Astrocyte of the hippocampus (primary cell): Measurements from ENCODE around the gene HOXB1.
A peak's percentile ranks its signal among the peaks of the same experiment; 100 is the strongest.
"Not testable (repeated sequence)": the region's sequence is repeated elsewhere in the genome, so short reads cannot be mapped to it uniquely, and the experiment has no call there.

Experiments
- DNase-seq: peaks from one replicate; pipeline ENCODE4 v3.0.0; 2011; ENCODE audit warnings: low read depth, low spot score

The HOXB1 gene

GRCh38 chr17:48523010-48523409, 7.8 kb downstream of the HOXB1 start:
- DNase-seq: no peak

- peak; percentile 69 for DNase-seq
These were observed 8.7 kb downstream of the HOXB1 start for GRCh38 chr17:48522031-48522653.

- DNase-seq: peak; percentile 58
These were observed 10.2 kb downstream of the HOXB1 start for GRCh38 chr17:48520631-48521079.

DNA sequence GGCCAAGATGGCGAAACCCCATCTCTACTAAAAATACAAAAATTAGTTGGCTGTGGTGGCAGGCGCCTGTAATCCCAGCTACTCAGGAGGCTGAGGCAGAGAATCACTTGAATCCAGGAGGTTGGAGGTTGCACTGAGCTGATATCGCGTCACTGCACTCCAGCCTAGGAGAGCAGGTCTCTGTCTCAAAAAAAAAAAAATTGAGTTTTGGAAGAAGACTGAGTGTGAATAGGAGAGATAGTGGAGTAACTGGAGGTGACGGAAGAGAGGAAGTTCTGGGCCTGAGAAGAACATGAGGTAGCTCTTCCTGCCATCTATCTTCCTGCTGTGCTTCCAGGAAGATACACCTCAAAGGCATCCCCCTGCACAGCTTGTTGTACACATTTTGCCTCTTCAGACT, 11.4 kb downstream of the HOXB1 start:
- no peak for DNase-seq

- DNase-seq: no peak
These were observed 13.3 kb downstream of the HOXB1 start for GRCh38 chr17:48517478-48517877.

DNA sequence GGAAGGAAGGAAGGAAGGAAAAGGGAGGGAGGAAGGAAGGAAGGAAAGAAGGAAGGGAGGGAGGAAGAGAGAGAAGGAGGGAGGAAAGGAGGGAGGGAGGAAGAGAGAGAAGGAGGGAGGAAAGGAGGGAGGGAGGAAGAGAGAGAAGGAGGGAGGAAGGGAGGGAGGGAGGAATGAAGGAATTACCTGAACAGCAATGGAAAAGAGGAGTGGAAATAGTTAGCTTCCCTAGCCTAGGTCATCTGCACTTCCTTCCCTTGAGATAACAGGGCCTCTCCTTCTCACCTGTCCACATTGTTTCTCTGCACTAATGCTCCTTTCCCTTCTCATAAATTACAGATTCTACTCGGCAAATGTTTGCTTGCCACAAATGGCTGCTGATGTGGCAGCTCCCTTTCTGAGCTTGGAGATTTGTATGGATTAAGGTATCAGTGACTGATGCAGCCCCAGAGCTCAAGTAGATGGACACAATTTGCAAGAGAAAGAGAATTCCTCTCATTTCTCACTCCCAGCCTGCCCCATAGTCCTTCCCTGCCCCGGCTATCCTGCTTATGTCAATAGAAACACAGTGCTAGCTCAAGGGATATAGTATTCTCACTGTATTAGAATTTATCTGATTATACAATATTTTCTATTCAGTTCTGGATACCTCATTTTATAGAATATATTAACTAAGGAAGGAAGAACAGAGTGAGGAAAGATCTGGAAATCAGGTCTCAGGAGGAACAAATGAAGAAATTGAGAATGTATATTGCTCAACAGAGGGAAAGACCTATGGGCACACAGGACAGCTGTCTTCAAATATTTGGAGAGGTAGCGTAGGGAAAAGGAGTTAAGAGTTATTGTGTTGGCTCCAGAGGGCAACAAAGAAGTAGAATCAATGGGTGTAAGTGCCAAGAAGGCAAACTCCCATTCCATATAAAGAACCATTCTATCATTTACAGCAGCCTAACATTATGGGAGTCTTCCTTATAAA, 14.6 kb downstream of the HOXB1 start:
- no peak for DNase-seq

GRCh38 chr17:48514477-48514876, 16.3 kb downstream of the HOXB1 start:
- DNase-seq: no peak

DNA sequence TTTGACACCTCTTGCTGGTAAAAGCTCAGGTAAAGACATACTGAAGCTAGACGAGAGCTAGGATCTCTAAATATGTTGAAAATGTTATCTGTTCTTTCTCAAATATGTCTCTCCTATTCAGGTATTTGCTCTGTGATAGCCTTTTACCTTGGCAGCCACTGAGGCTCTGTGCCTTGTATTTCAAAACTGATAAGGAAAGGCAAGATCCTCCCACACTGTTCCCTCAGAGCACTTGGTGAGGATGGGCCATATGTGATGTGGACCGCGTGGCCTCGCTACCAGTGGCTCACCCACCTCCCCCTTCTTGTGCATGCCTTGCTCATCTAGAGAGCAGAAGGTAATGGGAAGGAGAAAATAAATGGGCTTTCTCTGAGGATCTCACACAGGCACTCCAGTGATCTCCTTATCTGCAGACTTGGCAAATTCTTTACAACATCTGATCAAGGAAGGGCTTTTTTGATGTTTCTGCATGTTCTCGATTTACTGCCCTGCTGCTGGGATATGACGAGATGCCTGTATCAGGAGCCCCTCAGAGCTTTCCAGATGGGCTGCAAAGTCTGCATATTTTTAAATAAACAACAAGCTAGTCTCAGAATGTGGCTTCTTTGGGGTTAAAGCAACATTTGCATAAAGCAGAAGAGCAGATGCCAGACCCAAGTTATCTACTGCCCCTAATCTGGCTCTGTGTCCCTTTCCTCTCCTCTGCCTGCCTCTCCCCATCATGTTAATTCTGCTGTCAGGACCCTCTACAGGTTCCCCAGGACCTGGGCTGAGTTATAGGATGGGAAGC, 16.9 kb downstream of the HOXB1 start:
- DNase-seq: no peak

DNA sequence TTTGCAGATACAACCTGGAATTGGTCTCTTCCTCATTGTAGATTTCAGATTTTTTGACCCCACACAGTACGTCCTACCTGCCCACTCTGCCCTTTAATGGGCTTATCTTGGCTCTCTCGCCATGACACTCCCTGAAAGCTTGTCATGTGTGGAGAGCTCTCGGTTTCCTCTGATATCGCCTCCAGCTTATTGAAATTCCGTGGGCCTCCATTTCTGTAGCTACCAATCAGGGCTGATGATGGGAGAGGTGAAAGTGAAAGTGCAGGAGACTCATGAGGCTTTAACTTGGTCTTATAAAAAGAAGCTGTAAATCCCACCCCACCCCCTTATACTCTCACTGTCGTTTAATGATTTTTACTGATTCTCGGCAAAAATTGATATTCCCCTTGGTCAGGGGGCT, 17.7 kb downstream of the HOXB1 start:
- DNase-seq: no peak

DNA sequence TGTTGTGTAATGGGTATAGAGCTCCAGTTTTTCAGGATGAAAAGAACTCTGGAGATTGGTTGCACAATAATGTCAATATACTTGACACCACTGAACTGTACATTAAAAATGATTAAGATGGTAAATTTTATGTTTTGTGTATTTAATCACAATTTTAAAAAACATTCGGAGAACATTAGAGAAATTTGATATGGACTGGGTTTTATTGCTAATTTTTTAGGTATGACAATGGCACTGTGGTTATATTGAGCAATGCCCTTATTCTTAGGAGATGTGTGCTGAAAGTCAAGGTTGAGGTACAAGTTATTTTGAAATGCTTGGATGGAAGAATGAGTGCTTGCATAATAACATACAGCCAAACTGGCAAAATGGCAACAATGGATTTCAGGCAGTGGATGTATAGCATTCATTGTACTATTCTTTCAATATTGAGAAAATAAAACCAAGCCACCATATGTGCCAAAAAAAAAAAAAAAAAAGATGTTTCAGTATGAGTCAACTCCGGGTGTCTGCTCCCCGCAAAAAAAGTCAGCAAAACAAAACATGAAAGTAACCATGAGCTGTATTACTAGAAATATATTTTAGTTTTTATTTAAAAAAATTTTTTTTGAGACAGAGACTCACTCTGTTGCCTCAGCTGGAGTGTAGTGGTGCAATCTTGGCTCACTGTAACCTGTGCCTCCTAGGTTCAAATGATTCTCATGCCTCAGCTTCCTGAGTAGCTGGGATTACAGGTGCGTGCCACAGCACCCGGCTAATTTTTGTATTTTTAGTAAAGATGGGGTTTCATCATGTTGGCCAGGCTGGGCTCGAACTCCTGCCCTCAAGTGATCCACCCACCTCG, 19.8 kb downstream of the HOXB1 start:
- DNase-seq: no peak

DNA sequence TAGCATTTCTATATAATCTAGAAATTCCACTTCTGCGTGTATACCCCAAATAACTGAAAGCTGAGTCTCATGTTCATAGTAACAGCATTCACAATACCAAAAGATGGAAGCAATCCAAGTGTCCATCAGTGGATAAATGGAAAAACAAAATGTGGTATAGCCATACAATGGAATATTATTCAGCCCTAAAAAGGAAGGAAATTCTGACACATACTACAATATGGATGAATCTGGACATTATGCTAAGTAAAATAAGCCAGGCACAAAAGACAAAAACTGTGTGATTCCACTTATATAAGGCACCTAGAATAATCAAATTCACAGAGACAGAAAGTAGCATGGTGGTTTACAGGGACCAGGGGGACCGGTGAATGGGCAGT, 20.4 kb downstream of the HOXB1 start:
- no peak for DNase-seq

GRCh38 chr17:48509708-48510107, 21.1 kb downstream of the HOXB1 start:
- DNase-seq: not testable (repeated sequence)

GRCh38 chr17:48506246-48506645, 24.6 kb downstream of the HOXB1 start:
- no peak for DNase-seq

DNA sequence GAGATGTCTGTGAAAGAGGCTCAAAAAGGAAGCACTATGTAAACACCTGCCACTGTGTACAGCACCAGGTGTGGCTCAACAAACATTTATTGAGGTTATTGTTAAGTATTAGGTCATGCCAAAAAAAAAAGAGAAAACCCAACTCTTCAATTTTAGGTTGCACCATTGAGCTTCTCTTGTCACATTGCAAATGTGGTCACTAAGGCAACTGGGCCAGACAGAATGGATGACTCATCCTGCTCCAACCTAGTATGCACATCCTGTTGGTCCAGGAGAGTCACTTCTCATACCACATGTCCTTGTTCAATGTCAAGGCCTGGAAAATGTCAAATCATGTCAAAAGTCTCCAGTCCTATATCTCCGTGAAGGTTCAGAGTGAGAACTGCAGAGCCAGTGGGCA, 25.0 kb downstream of the HOXB1 start:
- DNase-seq: peak; percentile 78

DNA sequence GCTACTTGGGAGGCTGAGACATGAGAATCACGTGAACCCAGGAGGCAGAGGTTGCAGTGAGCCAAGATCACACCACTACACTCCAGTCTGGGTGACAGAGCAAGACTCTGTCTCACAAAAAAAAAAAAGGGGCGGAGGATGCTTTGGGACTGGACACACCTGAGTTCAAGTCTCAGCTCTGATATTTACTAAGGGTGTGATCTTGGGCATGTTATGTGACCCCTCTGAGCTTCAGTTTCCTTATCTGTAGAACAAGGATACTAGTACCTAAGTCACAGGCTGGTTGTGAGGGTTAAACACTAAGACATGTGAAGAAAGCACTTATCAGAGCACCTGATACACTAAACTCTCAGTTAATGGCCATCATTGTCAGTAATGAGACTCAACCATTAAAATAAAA, 25.9 kb downstream of the HOXB1 start:
- no peak for DNase-seq

DNA sequence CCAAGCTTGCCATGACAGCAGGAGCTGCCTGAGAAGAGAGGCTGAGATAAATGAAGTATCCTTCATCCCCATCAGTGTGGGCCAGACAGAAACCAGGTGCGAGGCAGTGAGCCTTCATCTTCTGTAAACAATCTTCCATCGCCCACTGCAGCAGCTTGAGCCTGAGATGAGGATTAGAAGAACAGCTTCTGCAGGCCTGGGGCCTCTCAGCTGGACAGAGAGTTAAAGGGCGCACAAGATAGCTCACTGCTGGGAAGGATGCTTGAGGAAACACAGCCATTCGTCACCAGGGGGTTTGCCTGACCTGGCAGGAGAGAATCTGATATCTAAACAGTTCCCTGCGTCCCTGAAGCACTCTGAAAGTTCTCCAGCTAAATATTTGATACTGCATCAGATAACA, 27.1 kb downstream of the HOXB1 start:
- DNase-seq: no peak

- no peak for DNase-seq
These were observed 27.9 kb downstream of the HOXB1 start for GRCh38 chr17:48502901-48503300.

DNA sequence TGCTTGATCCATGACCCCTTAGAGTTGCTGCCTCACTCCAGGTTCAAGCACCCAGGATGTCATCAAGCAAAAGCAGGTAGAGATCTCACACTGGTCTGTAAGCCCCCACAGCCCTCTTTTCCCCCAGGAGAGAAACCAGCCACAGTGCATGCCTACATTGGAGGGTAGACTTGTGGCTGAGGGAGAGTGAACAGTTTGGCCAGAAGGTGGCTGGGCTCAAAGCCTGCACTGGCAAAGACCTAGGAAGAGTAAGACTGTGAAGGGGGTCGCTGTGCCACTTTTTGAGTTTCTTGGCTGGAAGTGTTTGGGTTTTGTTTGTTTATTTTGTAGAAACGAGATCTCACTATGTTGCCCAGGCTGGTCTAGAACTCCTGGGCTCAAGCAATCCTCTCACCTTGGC, 28.5 kb downstream of the HOXB1 start:
- no peak for DNase-seq

- no peak for DNase-seq
These were observed 30.1 kb downstream of the HOXB1 start for GRCh38 chr17:48500435-48501426.
